Activated CD4-positive, alpha-beta T cell treated with anti-CD3 and anti-CD28 coated beads, Interleukin-10, Interleukin-2, amounts not matched to agents 100 ng/mL and 50 ng/mL, durations not matched to agents 16 hours and 8 hours (primary cell): Measurements from ENCODE around the gene FSD1.
"Not testable (repeated sequence)": the region's sequence is repeated elsewhere in the genome, so short reads cannot be mapped to it uniquely, and the experiment has no call there.

Experiments used
- DNase-seq: peaks from one replicate; pipeline ENCODE4 v3.0.0-alpha.2; 2020

The FSD1 gene

DNA sequence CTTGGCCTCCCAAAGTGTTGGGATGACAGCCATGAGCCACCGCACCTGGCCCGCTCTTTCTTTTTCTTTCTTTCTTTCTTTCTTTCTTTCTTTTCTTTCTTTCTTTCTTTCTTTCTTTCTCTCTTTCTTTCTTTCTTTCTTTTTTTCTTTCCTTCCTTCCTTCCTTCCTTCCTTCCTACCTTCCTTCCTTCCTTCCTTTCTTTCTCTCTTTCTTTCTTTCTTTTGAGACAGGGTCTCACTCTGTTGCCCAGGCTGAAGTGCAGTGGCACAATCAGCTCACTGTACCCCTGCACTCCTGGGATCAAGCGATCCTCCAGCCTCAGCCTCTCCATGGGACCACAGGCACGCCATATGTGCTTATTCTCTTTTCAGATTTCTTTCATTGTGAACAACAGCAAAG lies 18.3 kb upstream of the FSD1 start:
- DNase-seq, result not testable (repeated sequence)

DNA sequence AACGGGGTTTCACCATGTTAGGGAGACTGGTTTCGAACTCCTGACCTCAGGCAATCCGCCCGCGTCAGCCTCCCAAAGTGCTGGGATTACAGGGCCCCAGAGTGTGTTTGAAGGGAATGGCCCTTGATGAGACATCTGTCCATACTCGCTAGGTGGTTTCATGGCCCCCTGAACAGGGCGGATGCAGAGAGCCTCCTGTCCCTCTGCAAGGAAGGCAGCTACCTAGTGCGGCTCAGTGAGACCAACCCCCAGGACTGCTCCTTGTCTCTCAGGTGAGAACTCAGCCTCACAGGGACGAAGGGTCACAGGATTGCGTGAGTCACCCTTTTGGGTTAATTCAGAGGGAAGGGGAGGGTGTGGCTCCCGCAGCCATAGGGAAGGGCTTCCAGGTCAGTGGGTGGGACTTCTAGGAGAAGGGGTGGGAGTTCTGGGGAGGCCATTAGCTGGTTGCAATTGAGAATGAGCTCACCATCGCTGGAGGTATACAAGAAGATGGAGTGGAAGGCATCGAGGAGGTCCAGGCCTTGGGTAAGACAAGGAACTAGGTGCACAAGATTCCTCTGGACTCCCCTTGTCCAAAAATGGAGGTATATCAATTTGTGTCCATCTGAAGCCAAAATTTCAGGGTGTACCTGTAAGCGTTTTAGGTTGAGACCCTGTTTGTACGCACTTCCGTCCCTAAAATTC lies 16.2 kb upstream of the FSD1 start:
- DNase-seq, result no peak

GRCh38 chr19:4291184-4291732 lies 13.1 kb upstream of the FSD1 start:
- no peak for DNase-seq

DNA sequence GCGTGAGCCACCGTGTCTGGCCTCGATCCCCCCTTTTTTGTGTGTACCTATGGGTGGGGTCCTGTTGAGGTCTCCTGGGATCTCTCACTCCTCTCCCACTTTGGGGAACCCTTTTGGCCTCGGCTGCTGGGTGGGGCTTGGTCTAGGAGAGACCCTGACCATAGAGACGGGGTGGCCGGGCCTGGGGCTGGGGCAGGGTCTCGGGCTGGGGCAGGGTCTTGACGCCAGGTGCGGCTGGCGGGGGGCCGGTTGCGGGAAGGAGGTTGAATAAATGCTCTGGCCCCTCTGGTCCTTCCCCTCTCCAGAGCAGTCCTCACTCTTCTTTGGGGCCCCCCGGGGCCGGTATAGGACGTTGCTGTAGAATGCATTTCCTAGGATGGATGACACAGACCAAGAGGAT lies 11.9 kb upstream of the FSD1 start:
- DNase-seq, result no peak

GRCh38 chr19:4294389-4294788 lies 10.0 kb upstream of the FSD1 start:
- DNase-seq, result no peak

GRCh38 chr19:4295972-4296771 lies 8.2 kb upstream of the FSD1 start:
- no peak for DNase-seq

- peak; percentile 46 for DNase-seq
Observed at GRCh38 chr19:4297901-4298809, 6.2 kb upstream of the FSD1 start.

DNA sequence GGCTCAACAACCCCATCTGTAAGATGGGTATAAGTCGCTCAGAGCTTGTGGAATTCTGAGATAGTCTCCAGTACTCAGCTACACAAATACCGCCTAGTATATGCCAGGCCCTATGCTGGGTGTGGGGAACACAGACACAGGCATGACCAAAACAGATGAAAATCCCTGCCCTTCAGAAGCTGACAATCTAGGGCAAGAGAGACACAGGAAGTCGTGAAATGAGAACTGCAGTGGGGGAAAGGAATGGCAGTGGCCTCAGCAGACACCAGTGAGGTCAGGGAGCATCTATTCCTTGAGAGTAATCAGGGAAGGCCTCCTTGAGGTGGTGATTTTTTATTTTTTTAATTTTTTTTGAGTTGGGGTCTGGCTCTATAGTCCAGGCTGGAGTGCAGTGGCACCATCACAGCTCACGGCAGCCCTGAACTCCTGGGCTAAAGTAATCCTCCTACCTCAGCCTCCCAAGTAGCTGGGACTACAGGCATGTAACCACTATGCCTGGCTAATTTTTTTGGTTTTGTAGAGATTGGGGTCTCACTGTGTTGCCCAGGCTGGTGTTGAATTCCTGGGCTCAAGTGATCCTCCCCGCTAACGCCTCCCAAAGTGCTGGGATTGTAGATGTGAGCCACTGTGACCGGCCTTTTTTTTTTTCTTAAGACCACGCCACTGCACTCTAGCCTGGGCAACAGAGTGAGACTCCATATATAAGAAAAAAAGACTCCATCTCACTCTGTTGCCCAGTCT lies 5.4 kb upstream of the FSD1 start:
- peak; percentile 26 for DNase-seq

GRCh38 chr19:4300589-4300988 lies 3.8 kb upstream of the FSD1 start:
- no peak for DNase-seq

DNA sequence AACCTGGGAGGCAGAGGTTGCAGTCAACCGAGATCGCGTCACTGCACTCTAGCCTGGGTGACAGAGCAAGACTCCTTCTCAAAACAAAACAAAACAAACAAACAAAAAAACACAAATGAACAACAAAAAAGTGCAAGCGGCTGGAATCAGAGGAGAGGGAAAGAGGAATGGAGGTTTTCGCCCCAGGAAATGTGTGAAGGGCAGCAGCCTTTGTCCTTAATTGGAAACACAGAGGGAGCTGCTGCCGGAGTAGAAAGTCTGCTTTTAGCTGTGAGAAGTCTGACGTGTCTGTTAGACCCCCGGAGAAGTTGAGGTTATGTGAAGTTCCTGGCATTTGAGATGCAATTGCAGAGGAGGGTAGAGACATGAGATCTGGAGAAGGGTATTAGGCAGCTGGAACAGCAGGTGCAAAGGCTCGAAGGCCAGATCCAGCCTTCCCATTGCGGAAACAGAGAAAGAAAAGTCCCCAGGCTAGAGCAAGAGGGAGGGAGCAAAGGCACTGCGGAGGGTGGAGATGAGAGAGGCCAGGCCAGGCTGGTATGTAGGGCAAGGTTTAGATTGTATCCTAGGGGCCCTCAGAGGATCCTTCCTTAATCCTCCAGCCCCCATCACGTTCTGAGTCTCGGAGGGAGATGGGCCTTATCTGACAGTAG lies 2.7 kb upstream of the FSD1 start:
- DNase-seq, result no peak

- no peak for DNase-seq
Observed at GRCh38 chr19:4302243-4302640, 2.2 kb upstream of the FSD1 start, which contains the start of gene TMIGD2. Gene TMIGD2 (minus strand): TSS chr19:4302389. CDS start chr19:4302385, 4 bp downstream.

DNA sequence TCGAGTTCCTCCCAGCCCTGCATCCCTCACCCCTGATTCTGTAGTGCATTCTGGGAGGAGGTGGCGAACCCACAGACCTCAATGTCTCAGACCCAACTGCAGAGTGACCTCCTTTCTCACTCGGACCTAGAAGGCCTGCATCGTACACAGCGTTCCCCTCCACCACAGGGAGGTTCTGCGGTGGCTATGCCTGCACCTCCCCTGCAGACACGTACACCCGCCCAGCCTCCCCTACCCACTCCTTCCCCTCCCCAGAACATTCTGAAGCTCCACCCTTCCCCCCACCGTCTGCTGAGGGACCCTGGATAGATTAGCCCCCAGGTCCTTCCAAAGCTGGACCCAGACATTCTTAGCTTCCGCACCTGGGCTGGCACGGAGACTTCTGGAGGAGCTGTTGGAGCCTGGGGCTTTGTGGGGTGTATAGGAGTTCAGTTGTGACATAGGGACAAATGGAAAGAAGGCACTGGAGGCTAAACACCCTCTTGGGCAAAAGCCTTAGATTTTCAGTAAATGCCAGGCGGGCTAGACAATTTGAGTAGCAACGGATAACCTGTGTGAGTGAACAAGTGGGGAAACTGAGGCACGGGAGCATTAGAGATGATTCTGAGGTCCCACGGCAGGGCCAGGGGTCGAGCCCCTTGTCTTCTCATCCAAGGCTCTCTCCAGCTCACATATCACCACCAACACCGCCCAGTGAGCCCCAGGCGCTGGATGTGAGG lies 420 bp upstream of the FSD1 start:
- no peak for DNase-seq

DNA sequence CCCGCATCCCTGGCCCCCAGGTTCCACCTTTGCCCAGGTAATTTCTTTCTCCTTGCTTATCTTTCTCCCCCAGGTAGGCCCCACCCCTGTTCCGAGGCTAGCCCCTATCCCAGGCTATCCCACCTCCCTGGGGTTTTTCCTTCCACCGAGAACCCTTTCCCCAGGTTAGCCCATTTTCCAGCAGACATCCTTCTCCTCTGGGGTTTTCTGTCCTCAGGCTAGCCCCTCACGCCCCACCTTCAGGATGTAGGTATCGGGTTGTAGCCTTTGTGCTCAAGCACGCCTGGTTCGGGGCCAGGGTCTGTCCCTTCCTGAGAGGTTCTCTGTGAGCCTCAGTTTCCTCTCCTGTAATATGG lies 837 bp downstream of the FSD1 start:
- no peak for DNase-seq

- no peak for DNase-seq
Observed at GRCh38 chr19:4305659-4306058, 1.3 kb downstream of the FSD1 start.

DNA sequence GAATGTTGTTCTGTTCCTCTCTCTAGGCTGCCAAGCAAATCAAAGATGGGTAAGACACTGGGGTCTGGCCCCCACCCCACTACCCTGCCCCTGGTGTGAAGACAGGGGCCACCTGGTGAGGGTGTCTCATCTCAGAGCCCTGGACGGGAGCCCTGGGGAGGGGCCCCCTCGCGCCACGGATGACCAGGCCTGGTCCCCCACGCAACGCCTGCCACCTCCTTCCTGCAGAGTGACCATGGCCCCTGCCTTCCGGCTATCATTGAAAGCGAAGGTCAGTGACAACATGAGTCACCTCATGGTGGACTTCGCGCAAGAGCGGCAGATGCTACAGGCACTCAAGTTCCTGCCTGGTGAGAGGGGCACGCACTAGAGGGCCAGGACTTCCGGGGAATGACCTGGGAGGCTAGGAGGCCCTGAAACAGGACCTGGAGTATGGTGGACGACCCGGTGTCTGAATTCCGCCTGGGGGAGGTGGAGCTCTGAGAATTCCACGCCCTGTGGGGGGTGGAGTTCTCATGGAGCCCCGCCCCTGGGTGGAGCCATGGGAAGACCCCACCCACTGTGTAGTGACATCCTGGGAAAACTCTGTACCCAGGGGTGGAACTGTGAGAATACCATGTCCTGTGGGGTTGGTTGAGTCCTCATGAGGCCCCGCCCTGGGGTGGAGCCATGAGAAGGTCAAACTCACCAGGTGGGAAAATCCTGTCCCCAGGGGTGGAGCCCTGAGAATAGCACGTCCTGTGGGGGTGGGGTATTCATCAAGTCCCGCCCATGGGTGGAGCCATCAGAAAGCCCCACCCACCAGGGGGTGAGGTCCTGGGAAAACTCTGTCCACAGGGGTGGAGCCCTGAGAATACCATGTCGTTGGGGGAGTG lies 6.1 kb downstream of the FSD1 start:
- peak; percentile 8 for DNase-seq

GRCh38 chr19:4313847-4314490 lies 9.6 kb downstream of the FSD1 start:
- DNase-seq, result no peak

DNA sequence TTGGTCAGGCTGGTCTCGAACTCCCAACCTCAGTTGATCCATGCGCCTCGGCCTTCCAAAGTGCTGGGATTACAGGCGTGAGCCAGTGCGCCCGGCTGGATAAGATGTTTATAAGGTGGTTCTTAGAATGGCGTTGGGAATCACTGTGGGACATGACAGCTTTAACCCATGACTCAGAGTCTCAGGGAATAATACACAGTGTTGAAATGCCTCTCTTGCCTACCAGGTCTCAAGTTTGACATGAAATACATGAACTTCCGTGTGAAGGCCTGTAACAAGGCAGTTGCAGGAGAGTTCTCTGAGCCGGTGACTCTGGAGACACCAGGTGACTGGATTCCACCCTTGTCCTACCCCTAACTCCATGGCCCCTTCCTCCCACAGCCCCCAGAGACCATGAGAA lies 12.6 kb downstream of the FSD1 start:
- DNase-seq, result no peak

DNA sequence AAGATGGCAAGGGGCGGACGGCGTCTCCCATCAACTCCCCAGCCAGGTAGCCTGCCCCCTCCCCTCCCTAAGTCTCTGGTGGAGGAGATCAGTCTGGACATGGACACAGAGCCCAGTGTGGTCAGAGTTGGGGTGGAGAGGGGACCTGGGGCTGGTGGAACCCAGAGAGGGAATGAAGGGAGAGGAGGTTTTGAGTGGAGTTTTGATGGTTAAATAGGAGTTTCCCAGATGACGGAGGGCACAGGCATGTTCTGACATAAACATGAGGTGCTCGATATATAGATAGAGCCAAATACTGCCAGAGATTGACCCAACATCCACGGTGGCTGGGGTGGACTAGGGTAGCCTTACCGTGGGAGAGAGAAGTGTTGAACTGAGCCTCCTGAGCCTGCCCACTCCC lies 14.1 kb downstream of the FSD1 start:
- no peak for DNase-seq

GRCh38 chr19:4319067-4319718 lies 14.8 kb downstream of the FSD1 start:
- no peak for DNase-seq
